K562 (cell line): ENCODE measurements around the gene DCAF17. TPM values are rescaled to one million over a fixed set of nuclear protein-coding genes. Genes with fewer than 3 reads are reported as not detected.

Experiments
- CAMTA2 ChIP-seq: fragments of 250-450 bp; sonication (Bioruptor Pico); conservative IDR thresholded peaks from 2 replicates; pipeline ENCODE4 v1.5.1; 2022
- CHD4 ChIP-seq: fragments of 200-600 bp; sonication (generic); IDR thresholded peaks from 3 replicates; pipeline ENCODE4 v1.6.1; 2012; ENCODE audit warnings: low read depth, mild to moderate bottlenecking, mixed read lengths, low read length, inconsistent platforms; ENCODE audit not compliant: insufficient read depth, insufficient replicate concordance, poor library complexity, severe bottlenecking
- DDX20 ChIP-seq: fragments of 450-650 bp; IDR thresholded peaks from 2 replicates; pipeline ENCODE4 v1.6.1; 2016; ENCODE audit warnings: missing genetic modification characterization, low read depth, mild to moderate bottlenecking, missing compliant biosample characterization, moderate library complexity
- EP300 ChIP-seq: IDR thresholded peaks from 2 replicates; pipeline ENCODE4 v1.6.1; 2012; ENCODE audit warnings: low read length, improper control_type of control experiment
- ETV6 ChIP-seq, 3 experiments: fragments of 150-350 bp in 1 of 3; sonication (generic) in 1 of 3; formaldehyde crosslinking in 1 of 3; IDR thresholded peaks; 2 replicates each; pipeline versions ENCODE4 v1.6.1 to v1.8.0; 2014 to 2022; ENCODE audit warnings: borderline replicate concordance in 2 of 3, low read depth in 2 of 3, antibody characterized with exemption in 1 of 3, low read length in 1 of 3, mild to moderate bottlenecking in 1 of 3, missing genetic modification reagents in 1 of 3
- GATAD2B ChIP-seq: fragments of 450-650 bp; IDR thresholded peaks from 2 replicates; pipeline ENCODE4 v1.6.1; 2017; ENCODE audit warnings: mild to moderate bottlenecking, borderline replicate concordance
- HDAC2 ChIP-seq: fragments of 450-650 bp; IDR thresholded peaks from 2 replicates; pipeline ENCODE4 v1.6.1; 2016; ENCODE audit warnings: mild to moderate bottlenecking
- HSF4 ChIP-seq: fragments of 250-450 bp; sonication (Bioruptor Pico); IDR thresholded peaks from 2 replicates; pipeline ENCODE4 v2.1.2; 2022; ENCODE audit warnings: mild to moderate bottlenecking, moderate library complexity, borderline replicate concordance
- MBD2 ChIP-seq: sonication (generic); IDR thresholded peaks from 2 replicates; pipeline ENCODE4 v1.6.1; 2016; ENCODE audit warnings: low read depth, borderline replicate concordance
- PHF20 ChIP-seq: fragments of 450-650 bp; IDR thresholded peaks from 2 replicates; pipeline ENCODE4 v1.6.1; 2018; ENCODE audit not compliant: partially characterized antibody
- RBBP5 ChIP-seq: fragments of 200-600 bp; sonication (generic); IDR thresholded peaks from 2 replicates; pipeline ENCODE4 v1.6.1; 2012; ENCODE audit warnings: borderline replicate concordance, mild to moderate bottlenecking, low read length, control low read depth, inconsistent platforms; ENCODE audit not compliant: insufficient read depth, poor library complexity, severe bottlenecking
- TRIM28 ChIP-seq: fragments of 450-650 bp; IDR thresholded peaks from 2 replicates; pipeline ENCODE4 v1.6.1; 2017
- YBX1 ChIP-seq: fragments of 450-650 bp; IDR thresholded peaks from 2 replicates; pipeline ENCODE4 v1.7.1; 2016; ENCODE audit warnings: mild to moderate bottlenecking
- ZBTB1 ChIP-seq: sonication (generic); formaldehyde crosslinking; IDR thresholded peaks from 2 replicates; pipeline ENCODE4 v1.8.1; 2023; ENCODE audit warnings: missing genetic modification reagents, low read depth, mild to moderate bottlenecking, borderline replicate concordance
- ZFX ChIP-seq: sonication (generic); formaldehyde crosslinking; IDR thresholded peaks from 2 replicates; pipeline ENCODE4 v1.8.0; 2022; ENCODE audit warnings: mild to moderate bottlenecking, missing genetic modification reagents, moderate library complexity
- ZNF551 ChIP-seq: fragments of 250-450 bp; sonication (Bioruptor Pico); IDR thresholded peaks from 2 replicates; pipeline ENCODE4 v1.5.0; 2021; ENCODE audit warnings: mild to moderate bottlenecking, moderate library complexity
- ZNF77 ChIP-seq: fragments of 250-450 bp; sonication (Bioruptor Pico); IDR thresholded peaks from 2 replicates; pipeline ENCODE4 v1.5.0; 2020
- polyA plus RNA-seq, 8 experiments: library from polyadenylated mRNA; depleted of rRNA in 4 of 8; stranded (reverse) in 5 of 8; unstranded in 3 of 8; fragments of >200 nt; fragmentation: Nextera tagmentation in 2 of 8; fragmentation: Illumina TruSeq in 1 of 8; extraction: Ambion mirVana in 2 of 8; extraction: Trizol in 1 of 8; gene quantifications; 2 replicates each; pipeline versions ENCODE4 v1.2.1 to v1.2.3, GENCODE V29; 2011 to 2014; ENCODE audit warnings: inconsistent platforms in 1 of 8, missing spikeins in 1 of 8
- total RNA-seq, 7 experiments: library from RNA; depleted of rRNA in 6 of 7; stranded (reverse); fragments of >200 nt in 6 of 7; fragmentation: Illumina TruSeq in 2 of 7; extraction: Trizol in 2 of 7; gene quantifications; 2 replicates each; pipeline versions ENCODE4 v1.2.1 to v1.2.3, GENCODE V29; 2011 to 2021; ENCODE audit warnings: low replicate concordance in 1 of 7
- TF ChIP-seq, protein P1 (sequence below): fragments of 450-650 bp; formaldehyde crosslinking; IDR thresholded peaks from 2 replicates; pipeline ENCODE4 v1.4.0; 2020; ENCODE audit warnings: mild to moderate bottlenecking, moderate library complexity
- TF ChIP-seq, protein P2 (sequence below): fragments of 200-800 bp; sonication (Bioruptor generic); IDR thresholded peaks from 2 replicates; pipeline ENCODE4 v1.6.1; 2017; ENCODE audit warnings: missing genetic modification characterization, missing compliant biosample characterization
- TF ChIP-seq, protein P3 (sequence below): fragments of 450-650 bp; formaldehyde crosslinking; IDR thresholded peaks from 2 replicates; pipeline ENCODE4 v1.4.0; 2022; ENCODE audit warnings: missing genetic modification characterization
- TF ChIP-seq, protein P4 (sequence below): fragments of 250-450 bp; sonication (Bioruptor Pico); IDR thresholded peaks from 2 replicates; pipeline ENCODE4 v1.8.0; 2021; ENCODE audit warnings: moderate library complexity, mild to moderate bottlenecking, inconsistent platforms
- TF ChIP-seq, protein P5 (sequence below), 2 experiments: fragments of 450-650 bp in 1 of 2; sonication (generic) in 1 of 2; formaldehyde crosslinking; conservative IDR thresholded peaks; 2 replicates each; pipeline versions ENCODE4 v1.4.0 to v1.8.1; 2020 to 2022; ENCODE audit warnings: mild to moderate bottlenecking in 1 of 2, missing genetic modification reagents in 1 of 2

Gene DCAF17
- total and polyA plus RNA-seq, 9 of the 15 experiments (the other 6 are each of a cell fraction or from before 2014, with no cell fraction given): 10.0 to 38.5 (median 27.1) TPM

DNA sequence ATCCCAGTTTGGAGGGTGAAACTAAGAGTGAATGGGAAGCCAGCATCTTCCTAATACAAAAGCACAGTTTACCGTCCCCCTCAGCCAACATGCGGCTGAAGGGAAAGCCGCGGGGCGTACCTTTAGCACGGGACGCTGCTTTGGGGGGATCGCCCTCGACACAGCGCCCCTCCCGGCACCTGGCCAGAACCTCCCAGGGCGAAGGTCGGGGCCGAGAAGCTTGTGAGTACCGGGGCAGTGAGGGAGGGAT, 338 bp upstream of the DCAF17 start, which contains the start of gene METTL8 (continued):
- TF ChIP-seq CHD4 (no peak), ZNF551 (CRISPR knock-in tag) (no peak), HSF4 (CRISPR knock-in tag) (no peak), EP300 (0 out of 2 replicates have a peak, but pooled peaks have one; percentile 34), GATAD2B (peak; percentile 63; the same call in 1 of the 2 replicates), CAMTA2 (no peak), MBD2 (peak; percentile 53; the same call in 1 of the 2 replicates), TRIM28 (peak; percentile 32), HDAC2 (peak; percentile 24; the same call in 1 of the 2 replicates), ZFX (no peak), ZBTB1 (0 out of 2 replicates have a peak, but pooled peaks have one; percentile 47), RBBP5 (no peak), DDX20 (tag) (no peak), ETV6 (IDR thresholded peaks at IDR 0.05; ENCODE audit: borderline replicate concordance in 1 of 2, low read depth in 2 of 2, low read length in 1 of 2) (no peak), ETV6 (CRISPR knock-in tag; IDR thresholded peaks at IDR 0.05; ENCODE audit: borderline replicate concordance) (no peak), ZNF77 (CRISPR knock-in tag) (no peak), YBX1 (no peak), PHF20 (no peak)
- TF ChIP-seq, protein P1, sequence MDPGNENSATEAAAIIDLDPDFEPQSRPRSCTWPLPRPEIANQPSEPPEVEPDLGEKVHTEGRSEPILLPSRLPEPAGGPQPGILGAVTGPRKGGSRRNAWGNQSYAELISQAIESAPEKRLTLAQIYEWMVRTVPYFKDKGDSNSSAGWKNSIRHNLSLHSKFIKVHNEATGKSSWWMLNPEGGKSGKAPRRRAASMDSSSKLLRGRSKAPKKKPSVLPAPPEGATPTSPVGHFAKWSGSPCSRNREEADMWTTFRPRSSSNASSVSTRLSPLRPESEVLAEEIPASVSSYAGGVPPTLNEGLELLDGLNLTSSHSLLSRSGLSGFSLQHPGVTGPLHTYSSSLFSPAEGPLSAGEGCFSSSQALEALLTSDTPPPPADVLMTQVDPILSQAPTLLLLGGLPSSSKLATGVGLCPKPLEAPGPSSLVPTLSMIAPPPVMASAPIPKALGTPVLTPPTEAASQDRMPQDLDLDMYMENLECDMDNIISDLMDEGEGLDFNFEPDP (CRISPR knock-in tag): no peak
- TF ChIP-seq, protein P2, sequence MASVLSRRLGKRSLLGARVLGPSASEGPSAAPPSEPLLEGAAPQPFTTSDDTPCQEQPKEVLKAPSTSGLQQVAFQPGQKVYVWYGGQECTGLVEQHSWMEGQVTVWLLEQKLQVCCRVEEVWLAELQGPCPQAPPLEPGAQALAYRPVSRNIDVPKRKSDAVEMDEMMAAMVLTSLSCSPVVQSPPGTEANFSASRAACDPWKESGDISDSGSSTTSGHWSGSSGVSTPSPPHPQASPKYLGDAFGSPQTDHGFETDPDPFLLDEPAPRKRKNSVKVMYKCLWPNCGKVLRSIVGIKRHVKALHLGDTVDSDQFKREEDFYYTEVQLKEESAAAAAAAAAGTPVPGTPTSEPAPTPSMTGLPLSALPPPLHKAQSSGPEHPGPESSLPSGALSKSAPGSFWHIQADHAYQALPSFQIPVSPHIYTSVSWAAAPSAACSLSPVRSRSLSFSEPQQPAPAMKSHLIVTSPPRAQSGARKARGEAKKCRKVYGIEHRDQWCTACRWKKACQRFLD (CRISPR knock-in tag): peak; percentile 3; the same call in 1 of the 2 replicates
- TF ChIP-seq, protein P3, sequence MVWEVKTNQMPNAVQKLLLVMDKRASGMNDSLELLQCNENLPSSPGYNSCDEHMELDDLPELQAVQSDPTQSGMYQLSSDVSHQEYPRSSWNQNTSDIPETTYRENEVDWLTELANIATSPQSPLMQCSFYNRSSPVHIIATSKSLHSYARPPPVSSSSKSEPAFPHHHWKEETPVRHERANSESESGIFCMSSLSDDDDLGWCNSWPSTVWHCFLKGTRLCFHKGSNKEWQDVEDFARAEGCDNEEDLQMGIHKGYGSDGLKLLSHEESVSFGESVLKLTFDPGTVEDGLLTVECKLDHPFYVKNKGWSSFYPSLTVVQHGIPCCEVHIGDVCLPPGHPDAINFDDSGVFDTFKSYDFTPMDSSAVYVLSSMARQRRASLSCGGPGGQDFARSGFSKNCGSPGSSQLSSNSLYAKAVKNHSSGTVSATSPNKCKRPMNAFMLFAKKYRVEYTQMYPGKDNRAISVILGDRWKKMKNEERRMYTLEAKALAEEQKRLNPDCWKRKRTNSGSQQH (CRISPR knock-in tag): no peak
- TF ChIP-seq, protein P4, sequence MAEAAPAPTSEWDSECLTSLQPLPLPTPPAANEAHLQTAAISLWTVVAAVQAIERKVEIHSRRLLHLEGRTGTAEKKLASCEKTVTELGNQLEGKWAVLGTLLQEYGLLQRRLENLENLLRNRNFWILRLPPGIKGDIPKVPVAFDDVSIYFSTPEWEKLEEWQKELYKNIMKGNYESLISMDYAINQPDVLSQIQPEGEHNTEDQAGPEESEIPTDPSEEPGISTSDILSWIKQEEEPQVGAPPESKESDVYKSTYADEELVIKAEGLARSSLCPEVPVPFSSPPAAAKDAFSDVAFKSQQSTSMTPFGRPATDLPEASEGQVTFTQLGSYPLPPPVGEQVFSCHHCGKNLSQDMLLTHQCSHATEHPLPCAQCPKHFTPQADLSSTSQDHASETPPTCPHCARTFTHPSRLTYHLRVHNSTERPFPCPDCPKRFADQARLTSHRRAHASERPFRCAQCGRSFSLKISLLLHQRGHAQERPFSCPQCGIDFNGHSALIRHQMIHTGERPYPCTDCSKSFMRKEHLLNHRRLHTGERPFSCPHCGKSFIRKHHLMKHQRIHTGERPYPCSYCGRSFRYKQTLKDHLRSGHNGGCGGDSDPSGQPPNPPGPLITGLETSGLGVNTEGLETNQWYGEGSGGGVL (CRISPR knock-in tag): no peak
- TF ChIP-seq, protein P5, sequence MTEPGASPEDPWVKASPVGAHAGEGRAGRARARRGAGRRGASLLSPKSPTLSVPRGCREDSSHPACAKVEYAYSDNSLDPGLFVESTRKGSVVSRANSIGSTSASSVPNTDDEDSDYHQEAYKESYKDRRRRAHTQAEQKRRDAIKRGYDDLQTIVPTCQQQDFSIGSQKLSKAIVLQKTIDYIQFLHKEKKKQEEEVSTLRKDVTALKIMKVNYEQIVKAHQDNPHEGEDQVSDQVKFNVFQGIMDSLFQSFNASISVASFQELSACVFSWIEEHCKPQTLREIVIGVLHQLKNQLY (CRISPR knock-in tag; conservative IDR thresholded peaks at IDR 0.05): no peak
